NB4 (cell line): Measurements from ENCODE around the gene SIPA1.
A peak's percentile ranks its signal among the peaks of the same experiment; 100 is the strongest.

ENCODE experiments used
- DNase-seq: peaks from one replicate; pipeline ENCODE4 v3.0.0; 2010; ENCODE audit warnings: low read depth
- H3K4me3 ChIP-seq: one replicate; pipeline ENCODE4 v1.5.1; 2011; ENCODE audit warnings: mild to moderate bottlenecking, low read depth, low read length, moderate library complexity
- MYC ChIP-seq: IDR thresholded peaks from 2 replicates; pipeline ENCODE4 v1.6.1; 2011; ENCODE audit warnings: low read depth, low read length
- POLR2A ChIP-seq: IDR thresholded peaks from 2 replicates; pipeline ENCODE4 v1.6.1; 2011; ENCODE audit warnings: mild to moderate bottlenecking; ENCODE audit not compliant: insufficient read length; ENCODE audit errors: extremely low read depth
- TF ChIP-seq, protein P1 (sequence below): IDR thresholded peaks from one replicate; pipeline ENCODE4 v1.5.1; 2012; ENCODE audit warnings: low read depth, low read length
- TF ChIP-seq, protein P2 (sequence below): IDR thresholded peaks from 2 replicates; pipeline ENCODE4 v1.6.1; 2011; ENCODE audit warnings: low read depth, low read length

The SIPA1 gene

DNA sequence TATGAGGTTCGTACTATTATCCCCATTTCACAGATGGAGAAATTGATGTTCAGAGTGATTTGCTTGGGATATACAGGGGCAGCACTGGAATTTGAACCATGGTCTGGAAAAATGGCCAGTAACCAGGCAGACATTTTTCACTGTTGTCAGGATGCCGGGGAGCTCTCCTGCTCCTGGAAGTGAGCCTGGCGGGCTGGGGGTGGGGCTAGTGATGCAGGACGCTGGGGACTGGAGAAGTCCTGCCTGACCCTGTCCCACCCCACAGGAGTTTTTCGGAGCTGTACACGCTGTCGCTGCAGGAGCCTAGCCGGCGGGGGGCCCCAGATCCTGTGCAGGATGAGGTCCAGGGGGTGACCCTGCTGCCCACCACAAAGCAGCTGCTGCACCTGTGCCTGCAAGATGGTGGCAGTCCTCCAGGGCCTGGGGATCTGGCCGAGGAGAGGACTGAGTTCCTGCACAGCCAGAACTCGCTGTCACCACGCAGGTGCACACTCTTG is 11.1 kb downstream of the SIPA1 start:
- TF ChIP-seq POLR2A (no peak), MYC (no peak)
- TF ChIP-seq, protein P1, sequence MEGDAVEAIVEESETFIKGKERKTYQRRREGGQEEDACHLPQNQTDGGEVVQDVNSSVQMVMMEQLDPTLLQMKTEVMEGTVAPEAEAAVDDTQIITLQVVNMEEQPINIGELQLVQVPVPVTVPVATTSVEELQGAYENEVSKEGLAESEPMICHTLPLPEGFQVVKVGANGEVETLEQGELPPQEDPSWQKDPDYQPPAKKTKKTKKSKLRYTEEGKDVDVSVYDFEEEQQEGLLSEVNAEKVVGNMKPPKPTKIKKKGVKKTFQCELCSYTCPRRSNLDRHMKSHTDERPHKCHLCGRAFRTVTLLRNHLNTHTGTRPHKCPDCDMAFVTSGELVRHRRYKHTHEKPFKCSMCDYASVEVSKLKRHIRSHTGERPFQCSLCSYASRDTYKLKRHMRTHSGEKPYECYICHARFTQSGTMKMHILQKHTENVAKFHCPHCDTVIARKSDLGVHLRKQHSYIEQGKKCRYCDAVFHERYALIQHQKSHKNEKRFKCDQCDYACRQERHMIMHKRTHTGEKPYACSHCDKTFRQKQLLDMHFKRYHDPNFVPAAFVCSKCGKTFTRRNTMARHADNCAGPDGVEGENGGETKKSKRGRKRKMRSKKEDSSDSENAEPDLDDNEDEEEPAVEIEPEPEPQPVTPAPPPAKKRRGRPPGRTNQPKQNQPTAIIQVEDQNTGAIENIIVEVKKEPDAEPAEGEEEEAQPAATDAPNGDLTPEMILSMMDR = no peak
- TF ChIP-seq, protein P2, sequence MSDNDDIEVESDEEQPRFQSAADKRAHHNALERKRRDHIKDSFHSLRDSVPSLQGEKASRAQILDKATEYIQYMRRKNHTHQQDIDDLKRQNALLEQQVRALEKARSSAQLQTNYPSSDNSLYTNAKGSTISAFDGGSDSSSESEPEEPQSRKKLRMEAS = no peak
- no peak overlapping the region for H3K4me3 ChIP-seq
- no peak for DNase-seq

DNA sequence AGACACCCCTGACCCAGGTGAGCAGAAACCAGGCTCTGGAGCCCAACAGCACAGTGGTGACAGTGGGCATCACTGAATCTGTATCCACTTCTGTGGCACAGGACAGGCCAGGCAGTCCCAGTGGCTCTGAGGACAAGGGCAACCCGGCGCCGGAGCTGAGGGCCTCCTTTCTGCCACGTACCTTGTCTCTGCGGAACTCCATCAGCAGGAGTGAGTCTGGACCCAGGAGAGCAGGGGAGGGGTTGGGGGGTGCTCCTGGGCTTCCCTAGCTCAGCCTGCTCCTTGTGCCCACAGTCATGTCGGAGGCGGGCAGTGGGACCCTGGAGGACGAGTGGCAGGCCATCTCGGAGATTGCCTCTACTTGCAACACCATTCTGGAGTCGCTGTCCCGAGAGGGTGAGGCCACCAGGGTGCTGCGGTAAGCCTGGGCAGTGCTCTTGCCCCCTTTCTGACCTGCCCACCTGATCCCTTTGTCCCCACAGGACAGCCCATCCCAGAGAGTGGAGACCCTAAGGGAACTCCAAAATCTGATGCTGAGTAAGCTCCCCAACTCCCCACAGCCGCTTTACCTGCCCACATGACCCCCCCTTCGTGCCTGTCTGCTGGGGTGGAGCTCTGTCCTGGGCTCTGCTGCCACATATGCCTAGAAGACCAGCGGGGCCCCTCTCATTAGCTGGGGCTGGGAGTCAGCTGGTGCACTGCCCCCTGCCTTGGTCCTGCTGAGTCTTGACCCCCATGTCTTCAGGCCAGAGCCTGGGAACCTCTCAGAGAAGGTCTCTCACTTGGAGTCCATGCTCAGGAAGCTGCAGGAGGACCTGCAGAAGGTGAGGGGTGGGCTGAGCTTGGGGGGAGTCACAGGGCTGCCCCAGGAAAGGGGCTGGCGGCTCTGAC is 12.0 kb downstream of the SIPA1 start:
- H3K4me3 ChIP-seq = no peak overlapping the region
- no peak for DNase-seq
- TF ChIP-seq POLR2A (no peak), MYC (no peak)
- TF ChIP-seq, protein P2 = no peak
- TF ChIP-seq, protein P1 = no peak

DNA sequence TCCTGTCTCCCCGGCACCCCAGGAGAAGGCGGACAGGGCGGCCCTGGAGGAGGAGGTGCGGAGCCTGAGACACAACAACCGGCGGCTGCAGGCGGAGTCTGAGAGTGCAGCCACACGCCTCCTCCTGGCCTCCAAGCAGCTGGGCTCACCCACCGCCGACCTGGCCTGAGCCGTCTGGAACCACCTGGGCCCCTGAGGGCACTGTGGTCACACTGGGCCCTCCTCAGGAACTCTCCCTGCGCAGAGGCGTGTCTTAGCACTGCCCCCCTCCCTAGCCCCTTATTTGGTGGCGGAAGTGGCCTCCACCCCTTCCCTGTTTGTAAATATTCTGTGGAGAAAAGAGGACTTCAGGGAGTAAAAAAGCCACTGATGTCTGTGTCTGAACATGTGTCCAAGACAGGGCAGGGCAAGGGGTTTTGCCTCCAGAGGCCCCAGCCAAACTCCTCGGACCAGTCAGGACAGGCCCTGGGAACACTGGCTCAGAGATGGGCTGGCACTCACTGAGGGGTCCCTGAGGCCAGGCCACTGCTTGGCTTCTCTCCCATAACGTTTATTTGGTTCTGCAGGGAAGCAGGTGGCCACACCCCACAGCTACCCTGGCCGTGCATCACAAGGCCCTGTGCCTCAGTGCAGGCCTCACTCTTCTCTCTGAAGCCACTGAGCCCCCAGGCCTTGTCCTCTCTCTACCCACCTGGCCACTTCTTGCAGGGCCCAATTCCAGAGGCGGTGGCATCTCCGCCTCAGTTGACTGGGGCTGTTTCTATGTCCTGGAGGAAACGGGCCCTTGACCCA is 12.8 kb downstream of the SIPA1 start:
- TF ChIP-seq, protein P1 = no peak
- TF ChIP-seq, protein P2 = no peak
- TF ChIP-seq POLR2A (no peak), MYC (no peak)
- no peak overlapping the region for H3K4me3 ChIP-seq
- DNase-seq = no peak

DNA sequence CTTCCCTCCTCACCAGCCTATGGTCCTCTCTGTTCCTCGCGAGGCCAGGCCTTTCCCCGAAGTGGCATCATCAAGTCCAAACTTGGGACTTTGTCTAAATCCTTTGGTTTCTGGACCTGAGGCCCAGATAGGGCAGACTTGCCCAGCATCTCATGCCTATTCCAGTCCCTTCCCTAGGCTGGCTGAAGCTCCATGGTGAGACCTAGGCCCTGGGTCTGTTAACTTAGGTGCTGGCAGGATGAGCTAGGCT is 13.4 kb downstream of the SIPA1 start:
- TF ChIP-seq, protein P1 = no peak
- no peak for TF ChIP-seq MYC
- TF ChIP-seq, protein P2 = no peak
- TF ChIP-seq POLR2A = no peak
- no peak overlapping the region for H3K4me3 ChIP-seq

DNA sequence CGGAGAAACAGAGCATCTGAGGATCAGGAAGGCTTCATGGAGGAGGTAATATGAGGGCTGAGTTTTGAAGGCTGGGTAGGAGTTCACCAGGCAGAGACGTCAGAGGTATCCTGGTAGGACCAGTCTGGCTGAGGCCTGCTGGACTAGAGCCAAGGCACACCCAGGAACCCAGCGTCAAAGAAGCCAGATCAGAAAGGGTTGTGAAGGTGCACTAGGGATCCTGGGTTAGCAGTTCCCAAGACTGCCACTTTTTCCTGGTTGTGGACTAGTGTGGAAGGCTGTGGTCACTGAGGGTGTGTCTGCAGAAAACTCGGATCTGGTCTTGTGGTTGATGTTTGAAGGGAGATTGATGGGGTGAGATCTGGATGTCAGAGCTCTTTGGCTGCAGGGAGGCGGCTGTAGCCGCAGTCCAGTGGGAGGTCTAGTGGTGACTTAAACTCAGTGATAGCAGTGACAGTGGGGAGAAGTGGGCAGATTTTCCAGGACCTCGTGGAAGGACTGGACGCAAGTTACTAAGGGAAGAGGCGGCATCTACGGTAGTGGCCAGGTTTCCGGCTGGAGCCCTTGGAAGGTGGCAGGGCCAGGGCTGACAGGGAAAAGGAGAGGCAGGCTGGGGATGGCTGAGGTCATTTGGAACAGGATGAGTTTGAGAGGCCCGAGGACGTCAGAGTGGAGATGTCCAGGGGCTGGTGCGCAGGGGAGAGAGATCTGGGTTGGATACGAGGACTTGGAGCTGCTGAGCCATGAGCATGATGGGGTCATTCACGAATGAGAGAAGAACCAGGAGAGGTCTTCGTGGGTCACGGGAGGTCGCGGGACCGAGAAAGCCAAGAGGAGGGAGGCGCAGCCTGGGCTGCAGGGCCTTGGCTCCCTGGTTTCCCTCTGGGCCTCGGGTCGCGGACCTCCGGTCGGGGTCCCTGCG is 13.9 kb downstream of the SIPA1 start:
- peak overlapping the region; percentile 53 for H3K4me3 ChIP-seq
- TF ChIP-seq, protein P1 = no peak
- peak; percentile 15 for DNase-seq

More for the DNA sequence above, 13.4 kb downstream of the SIPA1 start:
- no peak for DNase-seq
